Thoracic aorta (tissue), 2 donors: ENCODE measurements around the gene SERPINA3. TPM values are rescaled to one million over a fixed set of nuclear protein-coding genes. Genes with fewer than 3 reads are reported as not detected.

Experiments used
- ATAC-seq: fragments of 150-250 bp; one replicate; pipeline ENCODE4 v1.8.0; 2017; ENCODE audit warnings: low read depth; ENCODE audit not compliant: insufficient number of reproducible peaks, low FRiP score
- DNase-seq: peaks from one replicate; pipeline ENCODE4 v3.0.0-alpha.2; 2020; ENCODE audit warnings: low spot score
- H3K27ac ChIP-seq, 2 donors: fragments of 200-600 bp; sonication (generic); 1 replicate in 1 of 2; 2 replicates in 1 of 2; pipeline ENCODE4 v1.5.1; 2016; ENCODE audit warnings: mild to moderate bottlenecking in 2 of 2, moderate library complexity in 2 of 2
- H3K27me3 ChIP-seq: fragments of 200-600 bp; sonication (generic); replicated peaks from 2 replicates; pipeline ENCODE4 v1.6.0; 2016; ENCODE audit warnings: mild to moderate bottlenecking; ENCODE audit not compliant: insufficient read depth
- H3K36me3 ChIP-seq: fragments of 200-600 bp; sonication (generic); one replicate; pipeline ENCODE4 v1.5.1; 2016
- H3K4me1 ChIP-seq, 2 donors: fragments of 200-600 bp; sonication (generic); 1 replicate in 1 of 2; 2 replicates in 1 of 2; pipeline versions ENCODE4 v1.5.1 to v1.6.0; 2016; ENCODE audit warnings: low read depth in 2 of 2, mild to moderate bottlenecking in 1 of 2; ENCODE audit not compliant: control insufficient read depth in 1 of 2
- H3K4me3 ChIP-seq: fragments of 200-600 bp; sonication (generic); 2 replicates; pipeline ENCODE4 v1.5.1; 2016; ENCODE audit warnings: mild to moderate bottlenecking
- H3K9me3 ChIP-seq: fragments of 200-600 bp; sonication (generic); 2 replicates; pipeline ENCODE4 v1.5.1; 2016
- CTCF ChIP-seq: fragments of 200-600 bp; sonication (generic); IDR thresholded peaks from one replicate; pipeline ENCODE4 v1.5.1; 2019; ENCODE audit warnings: antibody characterized with exemption
- total RNA-seq, 2 donors: library from RNA; depleted of rRNA; stranded (reverse); fragments of >200 nt; gene quantifications; one replicate each; pipeline versions ENCODE4 v1.1.0 to v1.2.3, GENCODE V29; 2016

Gene SERPINA3
- total RNA-seq, 2 donors from 2014 or later = 140 to 252 TPM

GRCh38 chr14:94654071-94654861 lies 42.1 kb downstream of the SERPINA3 start:
- DNase-seq (no peak), ATAC-seq (no peak)
- no peak overlapping the region for H3K27ac ChIP-seq

GRCh38 chr14:94655169-94655710 lies 43.0 kb downstream of the SERPINA3 start:
- H3K27ac ChIP-seq = no peak overlapping the region
- no peak for DNase-seq
- no peak for ATAC-seq

More at GRCh38 chr14:94654071-94654861, 42.1 kb downstream of the SERPINA3 start:
- H3K27me3 ChIP-seq = no peaks in the 10 kb centered on the region
- no peak for TF ChIP-seq CTCF
- no peak overlapping the region for H3K4me3 ChIP-seq
- no peaks in the 10 kb centered on the region for H3K4me1 ChIP-seq
- peaks cover under 1% of the 10 kb centered on the region for H3K9me3 ChIP-seq
- no peaks in the 10 kb centered on the region for H3K36me3 ChIP-seq

GRCh38 chr14:94656043-94656442 lies 43.9 kb downstream of the SERPINA3 start:
- Histone ChIP-seq H3K27ac (no peak overlapping the region), H3K9me3 (no peaks in the 10 kb centered on the region), H3K4me3 (no peak overlapping the region), H3K27me3 (no peaks in the 10 kb centered on the region), H3K4me1 (no peaks in the 10 kb centered on the region), H3K36me3 (no peaks in the 10 kb centered on the region)
- no peak for DNase-seq
- TF ChIP-seq CTCF = no peak
- no peak for ATAC-seq

More at GRCh38 chr14:94655169-94655710, 43.0 kb downstream of the SERPINA3 start:
- H3K4me3 ChIP-seq = no peak overlapping the region
- H3K9me3 ChIP-seq = no peaks in the 10 kb centered on the region
- H3K4me1 ChIP-seq = no peaks in the 10 kb centered on the region
- no peaks in the 10 kb centered on the region for H3K27me3 ChIP-seq
- no peak for TF ChIP-seq CTCF
- no peaks in the 10 kb centered on the region for H3K36me3 ChIP-seq

- no peaks in the 10 kb centered on the region for H3K27me3 ChIP-seq
- H3K9me3 ChIP-seq = no peaks in the 10 kb centered on the region
- no peak overlapping the region for H3K27ac ChIP-seq
- ATAC-seq (no peak), DNase-seq (no peak)
- H3K36me3 ChIP-seq = no peaks in the 10 kb centered on the region
- H3K4me3 ChIP-seq = no peak overlapping the region
- no peak for TF ChIP-seq CTCF
- H3K4me1 ChIP-seq = no peaks in the 10 kb centered on the region
Observed at GRCh38 chr14:94659256-94659655, 47.1 kb downstream of the SERPINA3 start.

GRCh38 chr14:94659901-94660300 lies 47.7 kb downstream of the SERPINA3 start:
- no peak overlapping the region for H3K4me3 ChIP-seq
- no peak overlapping the region for H3K27ac ChIP-seq
- H3K36me3 ChIP-seq = no peaks in the 10 kb centered on the region
- DNase-seq (no peak), ATAC-seq (no peak)
- no peaks in the 10 kb centered on the region for H3K27me3 ChIP-seq
- no peaks in the 10 kb centered on the region for H3K4me1 ChIP-seq
- TF ChIP-seq CTCF = no peak
- H3K9me3 ChIP-seq = no peaks in the 10 kb centered on the region
